ENCODE measurements around the gene ACTL7B.
"Not testable (repeated sequence)": the region's sequence is repeated elsewhere in the genome, so short reads cannot be mapped to it uniquely, and the experiment has no call there.

ACTL7B gene

DNA sequence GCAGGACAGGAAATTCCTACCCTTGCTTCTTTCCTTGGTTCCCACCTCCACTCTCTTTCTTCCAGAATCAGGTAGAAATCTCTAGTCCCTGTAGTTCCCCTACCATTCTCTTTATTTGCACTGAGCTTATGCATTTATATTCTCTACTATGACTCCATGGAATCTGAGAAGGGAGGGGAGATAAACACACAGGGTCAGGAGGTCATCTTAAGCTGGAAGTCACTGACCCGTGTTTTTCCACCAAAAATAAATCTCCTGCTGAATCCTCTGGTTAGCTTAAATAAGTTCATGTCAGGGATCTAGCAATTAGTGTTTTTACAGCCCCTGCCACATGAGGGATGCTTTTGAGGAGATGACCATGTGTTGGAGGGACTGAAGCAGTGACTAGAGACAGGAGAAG, 3.7 kb downstream of the ACTL7B start:
- Histone ChIP-seq H4K20me1 (ENCODE audit: low read depth, low read length) (no peaks in the 10 kb centered on the region), H3K27me3 (ENCODE audit: low read length) (no peaks in the 10 kb centered on the region), H2AFZ (ENCODE audit: low read depth, low read length, severe bottlenecking) (no peak overlapping the region), H3K4me2 (ENCODE audit: low read depth, low read length, poor library complexity, severe bottlenecking) (no peak overlapping the region), H3K9me3 (ENCODE audit: insufficient read depth, low read length) (no peaks in the 10 kb centered on the region), H3F3A (ENCODE audit: insufficient read depth) (no peaks in the 10 kb centered on the region), H3K79me2 (ENCODE audit: insufficient read depth, low read length) (no peaks in the 10 kb centered on the region), H3K9ac (ENCODE audit: low read length) (no peak overlapping the region), H3K9me2 (replicated peaks; ENCODE audit: insufficient read depth, low read length) (no peaks in the 10 kb centered on the region), H3K4me3 (ENCODE audit: insufficient read depth, low read length, poor library complexity, severe bottlenecking) (no peak overlapping the region), H3K36me3 (ENCODE audit: low read length) (no peaks in the 10 kb centered on the region), H3K27ac (ENCODE audit: low read depth, low read length) (no peak overlapping the region)
- TF ChIP-seq EZH2phosphoT487 (conservative IDR thresholded peaks at IDR 0.05; ENCODE audit: low read length), result no peak
- TF ChIP-seq, protein P1, sequence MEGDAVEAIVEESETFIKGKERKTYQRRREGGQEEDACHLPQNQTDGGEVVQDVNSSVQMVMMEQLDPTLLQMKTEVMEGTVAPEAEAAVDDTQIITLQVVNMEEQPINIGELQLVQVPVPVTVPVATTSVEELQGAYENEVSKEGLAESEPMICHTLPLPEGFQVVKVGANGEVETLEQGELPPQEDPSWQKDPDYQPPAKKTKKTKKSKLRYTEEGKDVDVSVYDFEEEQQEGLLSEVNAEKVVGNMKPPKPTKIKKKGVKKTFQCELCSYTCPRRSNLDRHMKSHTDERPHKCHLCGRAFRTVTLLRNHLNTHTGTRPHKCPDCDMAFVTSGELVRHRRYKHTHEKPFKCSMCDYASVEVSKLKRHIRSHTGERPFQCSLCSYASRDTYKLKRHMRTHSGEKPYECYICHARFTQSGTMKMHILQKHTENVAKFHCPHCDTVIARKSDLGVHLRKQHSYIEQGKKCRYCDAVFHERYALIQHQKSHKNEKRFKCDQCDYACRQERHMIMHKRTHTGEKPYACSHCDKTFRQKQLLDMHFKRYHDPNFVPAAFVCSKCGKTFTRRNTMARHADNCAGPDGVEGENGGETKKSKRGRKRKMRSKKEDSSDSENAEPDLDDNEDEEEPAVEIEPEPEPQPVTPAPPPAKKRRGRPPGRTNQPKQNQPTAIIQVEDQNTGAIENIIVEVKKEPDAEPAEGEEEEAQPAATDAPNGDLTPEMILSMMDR (IDR thresholded peaks at IDR 0.05; ENCODE audit: insufficient read depth, low read length, poor library complexity, severe bottlenecking), result no peak

DNA sequence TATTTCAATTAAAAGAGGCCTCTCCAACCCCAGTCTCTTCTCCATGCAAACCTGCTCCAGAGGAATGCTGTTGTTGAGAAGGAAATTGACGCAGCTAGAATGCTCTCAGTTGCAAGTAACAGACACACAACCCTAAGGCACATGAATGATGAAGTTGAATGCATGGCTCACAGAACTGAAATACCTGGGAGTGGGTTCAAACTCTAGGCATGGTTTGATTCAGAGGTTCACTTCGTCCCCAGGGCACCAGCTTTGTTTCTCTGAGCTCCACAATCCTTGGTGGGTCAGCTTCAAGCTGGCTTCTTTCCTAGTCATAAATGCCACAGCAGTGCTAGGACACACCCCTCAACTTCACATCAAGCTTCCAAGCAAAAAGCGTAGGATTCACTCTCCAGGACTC, 4.6 kb downstream of the ACTL7B start:
- Histone ChIP-seq H3K27ac (ENCODE audit: low read depth, low read length) (no peak overlapping the region), H3K36me3 (ENCODE audit: low read length) (no peaks in the 10 kb centered on the region), H3K4me3 (ENCODE audit: insufficient read depth, low read length, poor library complexity, severe bottlenecking) (no peak overlapping the region), H3F3A (ENCODE audit: insufficient read depth) (no peaks in the 10 kb centered on the region), H3K9ac (ENCODE audit: low read length) (no peak overlapping the region), H3K9me3 (ENCODE audit: insufficient read depth, low read length) (no peaks in the 10 kb centered on the region), H2AFZ (ENCODE audit: low read depth, low read length, severe bottlenecking) (no peak overlapping the region), H4K20me1 (ENCODE audit: low read depth, low read length) (no peaks in the 10 kb centered on the region), H3K4me2 (ENCODE audit: low read depth, low read length, poor library complexity, severe bottlenecking) (no peak overlapping the region), H3K9me2 (replicated peaks; ENCODE audit: insufficient read depth, low read length) (no peaks in the 10 kb centered on the region), H3K79me2 (ENCODE audit: insufficient read depth, low read length) (no peaks in the 10 kb centered on the region), H3K27me3 (ENCODE audit: low read length) (no peaks in the 10 kb centered on the region)
- TF ChIP-seq, protein P1 (IDR thresholded peaks at IDR 0.05; ENCODE audit: insufficient read depth, low read length, poor library complexity, severe bottlenecking), result no peak
- no peak for TF ChIP-seq EZH2phosphoT487 (conservative IDR thresholded peaks at IDR 0.05; ENCODE audit: low read length)

DNA sequence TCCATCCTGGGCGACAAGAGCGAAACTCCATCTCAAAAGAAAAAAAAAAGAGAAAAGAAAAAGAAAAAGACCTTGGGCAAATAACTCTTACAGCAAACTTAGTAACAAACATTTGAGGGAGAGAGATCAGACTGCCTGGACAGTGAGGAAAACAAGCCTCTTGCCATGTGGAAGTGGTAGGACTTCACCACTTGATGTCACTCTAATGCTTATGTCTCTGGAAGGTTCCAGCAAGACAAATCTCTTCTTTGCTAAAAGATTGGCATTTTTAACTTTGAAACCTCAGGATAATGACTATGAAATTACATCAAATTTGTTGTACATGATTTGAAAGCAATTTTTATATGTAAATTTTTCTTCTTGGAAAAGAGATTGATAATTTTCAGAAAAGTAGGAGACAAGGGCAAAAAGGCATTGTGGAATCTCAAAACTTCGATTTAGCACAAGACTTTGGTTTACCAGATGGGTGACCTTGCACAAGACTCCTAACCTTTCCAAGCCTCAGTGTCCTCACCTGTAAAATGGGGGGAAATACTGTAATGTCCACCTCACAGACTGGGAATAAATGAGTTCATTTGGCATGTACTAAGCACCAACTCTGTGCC, 5.4 kb downstream of the ACTL7B start:
- H3K4me3 ChIP-seq (ENCODE audit: insufficient read depth, low read length, poor library complexity, severe bottlenecking), result no peak overlapping the region
- no peaks in the 10 kb centered on the region for H4K20me1 ChIP-seq (ENCODE audit: low read depth, low read length)
- no peaks in the 10 kb centered on the region for H3K9me3 ChIP-seq (ENCODE audit: insufficient read depth, low read length)
- no peaks in the 10 kb centered on the region for H3K9me2 ChIP-seq (replicated peaks; ENCODE audit: insufficient read depth, low read length)
- no peak overlapping the region for H3K4me2 ChIP-seq (ENCODE audit: low read depth, low read length, poor library complexity, severe bottlenecking)
- H2AFZ ChIP-seq (ENCODE audit: low read depth, low read length, severe bottlenecking), result no peak overlapping the region
- H3K27me3 ChIP-seq (ENCODE audit: low read length), result no peaks in the 10 kb centered on the region
- H3K9ac ChIP-seq (ENCODE audit: low read length), result no peak overlapping the region
- H3K27ac ChIP-seq (ENCODE audit: low read depth, low read length), result no peak overlapping the region
- H3F3A ChIP-seq (ENCODE audit: insufficient read depth), result no peaks in the 10 kb centered on the region
- TF ChIP-seq EZH2phosphoT487 (conservative IDR thresholded peaks at IDR 0.05; ENCODE audit: low read length), result no peak
- TF ChIP-seq, protein P1 (IDR thresholded peaks at IDR 0.05; ENCODE audit: insufficient read depth, low read length, poor library complexity, severe bottlenecking), result no peak
- H3K36me3 ChIP-seq (ENCODE audit: low read length), result no peaks in the 10 kb centered on the region
- H3K79me2 ChIP-seq (ENCODE audit: insufficient read depth, low read length), result no peaks in the 10 kb centered on the region

DNA sequence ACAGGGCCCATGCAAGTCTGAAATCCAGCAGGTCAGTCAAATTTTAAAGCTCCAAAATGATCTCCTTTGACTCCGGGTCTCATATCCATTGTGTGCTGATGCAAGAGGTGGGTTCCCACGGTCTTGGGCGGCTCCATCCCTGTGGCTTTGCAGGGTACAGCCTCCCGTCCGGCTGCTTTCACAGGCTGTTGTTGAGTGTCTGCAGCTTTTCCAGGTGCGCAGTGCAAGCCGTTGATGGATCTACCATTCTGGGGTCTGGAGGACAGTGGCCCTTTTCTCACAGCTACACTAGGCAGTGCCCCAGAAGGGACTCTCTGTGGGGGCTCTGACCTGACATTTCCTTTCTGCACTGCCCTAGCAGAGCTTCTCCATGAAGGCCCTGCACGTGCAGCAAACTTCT, 7.5 kb downstream of the ACTL7B start:
- H3K9me2 ChIP-seq (replicated peaks; ENCODE audit: insufficient read depth, low read length); H3K27me3 ChIP-seq (ENCODE audit: low read length); H2AFZ ChIP-seq (ENCODE audit: low read depth, low read length, severe bottlenecking); H3K4me3 ChIP-seq (ENCODE audit: insufficient read depth, low read length, poor library complexity, severe bottlenecking); H4K20me1 ChIP-seq (ENCODE audit: low read depth, low read length); H3K27ac ChIP-seq (ENCODE audit: low read depth, low read length); H3F3A ChIP-seq (ENCODE audit: insufficient read depth); H3K79me2 ChIP-seq (ENCODE audit: insufficient read depth, low read length); H3K4me2 ChIP-seq (ENCODE audit: low read depth, low read length, poor library complexity, severe bottlenecking); H3K9ac ChIP-seq (ENCODE audit: low read length); H3K36me3 ChIP-seq (ENCODE audit: low read length); H3K9me3 ChIP-seq (ENCODE audit: insufficient read depth, low read length): not testable (repeated sequence)

Measured in SU-DHL-6 (cell line).